ENCODE measurements around the gene IGF2BP2. TPM values are rescaled to one million over a fixed set of nuclear protein-coding genes. Genes with fewer than 3 reads are reported as not detected.

IGF2BP2 gene
- total and polyA plus RNA-seq, 9 of the 15 experiments (the other 6 are each of a cell fraction or from before 2014, with no cell fraction given): 3.2 to 59.6 (median 30.5) TPM

DNA sequence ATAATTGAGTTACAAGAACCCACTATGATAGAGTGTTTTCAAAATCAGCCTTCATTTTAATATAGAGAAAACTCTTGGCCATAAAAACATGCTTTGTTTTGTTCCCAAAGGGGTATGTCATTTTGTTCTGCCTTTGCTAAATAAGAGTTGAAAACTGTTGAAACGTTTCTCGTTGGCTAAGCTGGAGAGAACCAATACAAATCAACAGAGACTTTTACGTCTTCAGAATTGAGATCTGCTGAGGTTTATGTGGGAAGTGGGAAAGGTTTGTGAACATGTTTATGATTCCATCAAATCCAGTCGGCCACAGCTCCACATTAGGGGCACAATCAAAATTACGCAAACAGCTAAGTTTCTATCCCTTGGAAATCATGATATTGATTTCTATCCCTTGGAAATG is 102.0 kb downstream of the IGF2BP2 start (continued):
- TF ChIP-seq, protein P1, sequence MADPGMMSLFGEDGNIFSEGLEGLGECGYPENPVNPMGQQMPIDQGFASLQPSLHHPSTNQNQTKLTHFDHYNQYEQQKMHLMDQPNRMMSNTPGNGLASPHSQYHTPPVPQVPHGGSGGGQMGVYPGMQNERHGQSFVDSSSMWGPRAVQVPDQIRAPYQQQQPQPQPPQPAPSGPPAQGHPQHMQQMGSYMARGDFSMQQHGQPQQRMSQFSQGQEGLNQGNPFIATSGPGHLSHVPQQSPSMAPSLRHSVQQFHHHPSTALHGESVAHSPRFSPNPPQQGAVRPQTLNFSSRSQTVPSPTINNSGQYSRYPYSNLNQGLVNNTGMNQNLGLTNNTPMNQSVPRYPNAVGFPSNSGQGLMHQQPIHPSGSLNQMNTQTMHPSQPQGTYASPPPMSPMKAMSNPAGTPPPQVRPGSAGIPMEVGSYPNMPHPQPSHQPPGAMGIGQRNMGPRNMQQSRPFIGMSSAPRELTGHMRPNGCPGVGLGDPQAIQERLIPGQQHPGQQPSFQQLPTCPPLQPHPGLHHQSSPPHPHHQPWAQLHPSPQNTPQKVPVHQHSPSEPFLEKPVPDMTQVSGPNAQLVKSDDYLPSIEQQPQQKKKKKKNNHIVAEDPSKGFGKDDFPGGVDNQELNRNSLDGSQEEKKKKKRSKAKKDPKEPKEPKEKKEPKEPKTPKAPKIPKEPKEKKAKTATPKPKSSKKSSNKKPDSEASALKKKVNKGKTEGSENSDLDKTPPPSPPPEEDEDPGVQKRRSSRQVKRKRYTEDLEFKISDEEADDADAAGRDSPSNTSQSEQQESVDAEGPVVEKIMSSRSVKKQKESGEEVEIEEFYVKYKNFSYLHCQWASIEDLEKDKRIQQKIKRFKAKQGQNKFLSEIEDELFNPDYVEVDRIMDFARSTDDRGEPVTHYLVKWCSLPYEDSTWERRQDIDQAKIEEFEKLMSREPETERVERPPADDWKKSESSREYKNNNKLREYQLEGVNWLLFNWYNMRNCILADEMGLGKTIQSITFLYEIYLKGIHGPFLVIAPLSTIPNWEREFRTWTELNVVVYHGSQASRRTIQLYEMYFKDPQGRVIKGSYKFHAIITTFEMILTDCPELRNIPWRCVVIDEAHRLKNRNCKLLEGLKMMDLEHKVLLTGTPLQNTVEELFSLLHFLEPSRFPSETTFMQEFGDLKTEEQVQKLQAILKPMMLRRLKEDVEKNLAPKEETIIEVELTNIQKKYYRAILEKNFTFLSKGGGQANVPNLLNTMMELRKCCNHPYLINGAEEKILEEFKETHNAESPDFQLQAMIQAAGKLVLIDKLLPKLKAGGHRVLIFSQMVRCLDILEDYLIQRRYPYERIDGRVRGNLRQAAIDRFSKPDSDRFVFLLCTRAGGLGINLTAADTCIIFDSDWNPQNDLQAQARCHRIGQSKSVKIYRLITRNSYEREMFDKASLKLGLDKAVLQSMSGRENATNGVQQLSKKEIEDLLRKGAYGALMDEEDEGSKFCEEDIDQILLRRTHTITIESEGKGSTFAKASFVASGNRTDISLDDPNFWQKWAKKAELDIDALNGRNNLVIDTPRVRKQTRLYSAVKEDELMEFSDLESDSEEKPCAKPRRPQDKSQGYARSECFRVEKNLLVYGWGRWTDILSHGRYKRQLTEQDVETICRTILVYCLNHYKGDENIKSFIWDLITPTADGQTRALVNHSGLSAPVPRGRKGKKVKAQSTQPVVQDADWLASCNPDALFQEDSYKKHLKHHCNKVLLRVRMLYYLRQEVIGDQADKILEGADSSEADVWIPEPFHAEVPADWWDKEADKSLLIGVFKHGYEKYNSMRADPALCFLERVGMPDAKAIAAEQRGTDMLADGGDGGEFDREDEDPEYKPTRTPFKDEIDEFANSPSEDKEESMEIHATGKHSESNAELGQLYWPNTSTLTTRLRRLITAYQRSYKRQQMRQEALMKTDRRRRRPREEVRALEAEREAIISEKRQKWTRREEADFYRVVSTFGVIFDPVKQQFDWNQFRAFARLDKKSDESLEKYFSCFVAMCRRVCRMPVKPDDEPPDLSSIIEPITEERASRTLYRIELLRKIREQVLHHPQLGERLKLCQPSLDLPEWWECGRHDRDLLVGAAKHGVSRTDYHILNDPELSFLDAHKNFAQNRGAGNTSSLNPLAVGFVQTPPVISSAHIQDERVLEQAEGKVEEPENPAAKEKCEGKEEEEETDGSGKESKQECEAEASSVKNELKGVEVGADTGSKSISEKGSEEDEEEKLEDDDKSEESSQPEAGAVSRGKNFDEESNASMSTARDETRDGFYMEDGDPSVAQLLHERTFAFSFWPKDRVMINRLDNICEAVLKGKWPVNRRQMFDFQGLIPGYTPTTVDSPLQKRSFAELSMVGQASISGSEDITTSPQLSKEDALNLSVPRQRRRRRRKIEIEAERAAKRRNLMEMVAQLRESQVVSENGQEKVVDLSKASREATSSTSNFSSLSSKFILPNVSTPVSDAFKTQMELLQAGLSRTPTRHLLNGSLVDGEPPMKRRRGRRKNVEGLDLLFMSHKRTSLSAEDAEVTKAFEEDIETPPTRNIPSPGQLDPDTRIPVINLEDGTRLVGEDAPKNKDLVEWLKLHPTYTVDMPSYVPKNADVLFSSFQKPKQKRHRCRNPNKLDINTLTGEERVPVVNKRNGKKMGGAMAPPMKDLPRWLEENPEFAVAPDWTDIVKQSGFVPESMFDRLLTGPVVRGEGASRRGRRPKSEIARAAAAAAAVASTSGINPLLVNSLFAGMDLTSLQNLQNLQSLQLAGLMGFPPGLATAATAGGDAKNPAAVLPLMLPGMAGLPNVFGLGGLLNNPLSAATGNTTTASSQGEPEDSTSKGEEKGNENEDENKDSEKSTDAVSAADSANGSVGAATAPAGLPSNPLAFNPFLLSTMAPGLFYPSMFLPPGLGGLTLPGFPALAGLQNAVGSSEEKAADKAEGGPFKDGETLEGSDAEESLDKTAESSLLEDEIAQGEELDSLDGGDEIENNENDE (IDR thresholded peaks at IDR 0.05; ENCODE audit: low read depth, low read length): no peak
- TF ChIP-seq MYNN (IDR thresholded peaks at IDR 0.05) (no peak), MYNN (CRISPR knock-in tag; IDR thresholded peaks at IDR 0.05) (no peak), RUNX1 (IDR thresholded peaks at IDR 0.05; ENCODE audit: low read depth) (no peak), BACH1 (tag; IDR thresholded peaks at IDR 0.05) (no peak)
